Fibroblast of mammary gland (primary cell): Measurements from ENCODE around the gene SLAIN2.
"Not testable (repeated sequence)": the region's sequence is repeated elsewhere in the genome, so short reads cannot be mapped to it uniquely, and the experiment has no call there.

Source experiments
- DNase-seq: peaks from one replicate; pipeline ENCODE4 v3.0.0-alpha.2; 2010; ENCODE audit warnings: low read depth
- H3K4me3 ChIP-seq: 2 replicates; pipeline ENCODE4 v1.5.1; 2011; ENCODE audit warnings: low read depth, mild to moderate bottlenecking, low read length, moderate library complexity; ENCODE audit not compliant: control insufficient read depth
- CTCF ChIP-seq: conservative IDR thresholded peaks from 2 replicates; pipeline ENCODE4 v1.5.1; 2011; ENCODE audit warnings: low read depth, low read length, inconsistent platforms; ENCODE audit not compliant: control insufficient read depth, insufficient read depth

SLAIN2 gene

GRCh38 chr4:48305508-48305907 is 35.8 kb upstream of the SLAIN2 start:
- TF ChIP-seq CTCF, result no peak
- DNase-seq, result no peak
- no peak overlapping the region for H3K4me3 ChIP-seq

DNA sequence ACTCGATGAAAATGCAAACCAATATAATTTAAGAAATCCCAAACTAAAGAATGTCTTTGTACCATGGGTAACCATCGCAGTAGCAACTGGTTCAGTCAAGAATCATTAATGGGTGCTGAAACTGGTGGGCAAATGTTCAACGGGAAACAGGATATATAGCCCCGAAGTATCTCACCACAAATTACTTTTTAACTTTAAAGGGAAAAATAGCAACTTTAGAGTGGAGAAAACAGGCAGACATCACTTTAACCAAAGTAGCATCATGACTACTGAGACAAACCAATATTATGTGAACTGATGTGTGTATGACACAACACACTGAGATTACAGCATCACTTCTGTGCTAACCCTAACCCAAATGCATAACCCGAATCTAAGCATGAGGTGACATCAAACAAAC is 33.8 kb upstream of the SLAIN2 start:
- no peak for TF ChIP-seq CTCF
- H3K4me3 ChIP-seq, result no peak overlapping the region
- no peak for DNase-seq

DNA sequence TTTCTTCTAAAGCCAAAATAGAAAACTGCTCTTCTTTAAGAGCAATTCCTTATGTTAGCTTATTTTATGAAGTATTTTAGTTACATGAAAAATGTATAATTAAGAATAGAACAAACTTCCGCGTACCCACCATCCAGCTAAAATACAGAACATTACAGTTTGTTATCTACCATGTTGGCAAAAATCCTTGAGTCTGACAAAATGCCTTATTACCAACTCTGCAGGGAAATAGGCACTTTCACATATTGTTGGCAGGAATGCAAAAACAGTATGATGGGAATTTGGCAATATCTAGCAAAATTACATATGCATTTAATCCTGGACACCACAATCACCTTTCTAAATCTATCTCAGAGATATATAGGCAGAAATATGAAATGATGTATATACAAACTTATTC is 32.4 kb upstream of the SLAIN2 start:
- DNase-seq, result no peak
- no peak overlapping the region for H3K4me3 ChIP-seq
- no peak for TF ChIP-seq CTCF

GRCh38 chr4:48311896-48312295 is 29.4 kb upstream of the SLAIN2 start:
- no peak overlapping the region for H3K4me3 ChIP-seq
- no peak for TF ChIP-seq CTCF
- DNase-seq, result no peak

DNA sequence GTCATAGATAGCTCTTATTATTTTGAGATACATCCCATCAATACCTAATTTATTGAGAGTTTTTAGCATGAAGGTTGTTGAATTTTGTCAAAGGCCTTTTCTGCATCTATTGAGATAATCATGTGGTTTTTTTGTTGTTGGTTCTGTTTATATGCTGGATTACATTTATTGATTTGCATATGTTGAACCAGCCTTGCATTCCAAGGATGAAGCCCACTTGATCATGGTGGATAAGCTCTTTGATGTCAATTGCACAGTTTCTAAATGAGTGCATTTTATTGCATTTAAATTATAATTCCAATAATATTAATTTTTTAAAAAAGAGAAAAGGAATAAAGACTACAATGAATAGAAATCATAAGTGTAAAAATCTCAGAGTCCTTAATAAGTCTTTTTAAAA is 26.6 kb upstream of the SLAIN2 start:
- not testable (repeated sequence) for DNase-seq, H3K4me3 ChIP-seq

DNA sequence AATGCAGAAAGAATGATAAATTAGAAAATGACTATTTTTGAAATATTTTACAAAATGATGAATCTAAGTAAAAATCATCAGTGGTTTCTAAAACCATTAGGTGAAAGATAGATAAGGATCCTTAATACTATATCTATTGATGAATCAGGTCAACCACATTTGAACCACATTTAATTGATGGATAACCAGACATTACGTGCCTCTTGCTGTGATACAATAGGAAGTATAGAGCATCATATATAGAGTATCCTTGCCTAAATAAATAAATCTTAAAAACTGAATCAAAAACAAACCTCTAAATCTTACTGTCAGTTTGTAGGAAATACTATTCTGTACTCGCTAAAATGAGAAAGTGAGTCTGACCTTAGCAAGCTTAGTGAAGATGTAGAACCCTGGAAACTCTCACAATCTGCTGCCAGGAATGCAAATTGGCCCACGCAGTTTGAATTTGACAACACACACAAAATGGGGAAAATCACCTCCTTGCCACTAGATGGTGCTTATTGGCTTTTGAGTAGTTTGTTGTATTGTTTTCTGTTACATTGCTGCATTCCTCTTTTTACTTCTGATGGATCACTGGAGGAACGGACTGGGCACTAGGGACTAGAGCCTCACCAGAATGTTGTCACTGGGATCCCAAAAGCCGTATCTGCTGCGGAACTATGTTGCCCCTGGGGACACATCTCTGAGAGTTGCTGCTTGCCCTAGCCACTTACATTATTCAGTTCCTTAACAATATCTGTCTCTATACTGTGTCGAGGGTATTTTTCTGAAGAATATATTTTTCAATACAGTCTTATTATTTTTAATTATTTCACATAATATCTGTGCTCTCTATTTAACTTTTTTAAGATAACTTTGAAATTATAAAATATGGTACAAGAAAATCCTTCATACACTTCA is 25.4 kb upstream of the SLAIN2 start:
- peak; percentile 80 for DNase-seq
- peak; percentile 90 for TF ChIP-seq CTCF

DNA sequence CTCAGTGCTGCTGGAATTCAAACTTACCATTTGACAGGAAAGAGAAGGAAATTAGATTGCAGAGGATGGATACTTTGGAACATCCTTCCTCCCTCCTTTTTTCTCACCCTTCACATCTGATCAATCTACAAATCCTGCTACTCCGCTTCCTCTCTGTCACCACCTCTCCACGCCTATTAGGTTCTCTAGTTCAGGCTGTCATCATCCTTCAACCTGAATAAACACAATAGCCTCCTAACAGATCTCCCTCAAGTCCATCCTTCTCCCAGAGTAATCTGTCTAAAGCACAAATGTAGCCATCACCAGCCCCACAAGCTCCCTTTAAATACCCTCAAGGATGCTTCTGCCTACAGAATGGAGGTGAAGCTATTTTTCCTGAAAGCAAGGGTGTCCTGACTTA is 20.0 kb upstream of the SLAIN2 start:
- no peak overlapping the region for H3K4me3 ChIP-seq
- TF ChIP-seq CTCF, result no peak
- DNase-seq, result no peak

More for the DNA sequence above, 25.4 kb upstream of the SLAIN2 start:
- no peak overlapping the region for H3K4me3 ChIP-seq
